ENCODE data around the gene PERCC1.
"Not testable (repeated sequence)": the region's sequence is repeated elsewhere in the genome, so short reads cannot be mapped to it uniquely, and the experiment has no call there.

Gene PERCC1

DNA sequence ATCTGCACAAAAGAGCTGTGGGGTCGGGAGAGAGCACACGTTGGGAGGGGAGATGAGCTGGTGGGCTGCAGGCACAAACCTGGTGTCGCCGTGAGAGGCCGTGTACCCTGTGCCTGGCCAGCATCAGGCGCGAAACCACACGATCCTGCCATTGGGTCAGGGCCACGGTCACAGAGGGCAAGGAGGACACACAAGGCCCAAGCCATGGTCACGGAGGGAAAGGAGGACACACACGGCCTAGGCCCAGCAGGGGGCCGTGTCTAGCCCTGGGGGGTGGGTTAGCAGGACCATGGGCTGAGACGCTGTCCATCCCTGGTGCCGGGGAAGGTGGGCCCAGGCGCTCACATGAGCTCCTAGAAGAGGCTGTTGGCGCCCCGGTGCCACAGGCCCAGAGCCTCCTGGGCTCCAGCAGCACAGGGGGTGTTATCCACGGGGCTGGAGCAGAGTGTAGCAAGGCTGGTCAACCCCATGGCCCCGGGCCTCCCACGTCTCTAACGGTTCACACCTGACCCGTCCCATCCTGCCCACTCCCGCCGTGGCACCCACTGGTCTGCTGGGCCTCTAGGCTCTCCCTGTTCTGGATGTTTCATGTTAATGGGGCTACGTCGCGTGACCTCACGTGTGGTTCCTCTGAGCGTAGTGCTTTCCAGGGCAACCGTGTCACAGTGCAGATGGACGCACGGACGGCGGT, 21.0 kb downstream of the PERCC1 start:
- DNase-seq: no peak

DNA sequence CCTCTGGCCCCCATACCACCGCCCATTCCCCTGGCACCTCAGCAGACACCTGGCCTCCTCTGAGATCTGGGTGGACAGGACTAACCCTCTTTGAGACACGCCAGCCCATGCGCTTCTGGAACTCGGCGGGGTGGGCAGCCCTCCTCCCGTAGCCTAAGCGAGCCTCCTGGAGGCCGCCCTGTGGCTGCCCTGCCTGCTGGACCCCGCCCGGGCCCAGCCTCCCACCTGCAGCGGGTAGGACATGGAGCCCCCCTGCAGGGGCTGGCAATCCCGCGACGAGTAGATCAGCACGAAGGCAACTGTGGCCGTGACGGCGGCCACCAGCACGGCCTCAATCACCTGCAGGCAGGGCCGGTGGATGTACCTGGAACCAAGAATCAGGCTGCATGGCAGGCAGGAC, 21.7 kb downstream of the PERCC1 start:
- DNase-seq: no peak

DNA sequence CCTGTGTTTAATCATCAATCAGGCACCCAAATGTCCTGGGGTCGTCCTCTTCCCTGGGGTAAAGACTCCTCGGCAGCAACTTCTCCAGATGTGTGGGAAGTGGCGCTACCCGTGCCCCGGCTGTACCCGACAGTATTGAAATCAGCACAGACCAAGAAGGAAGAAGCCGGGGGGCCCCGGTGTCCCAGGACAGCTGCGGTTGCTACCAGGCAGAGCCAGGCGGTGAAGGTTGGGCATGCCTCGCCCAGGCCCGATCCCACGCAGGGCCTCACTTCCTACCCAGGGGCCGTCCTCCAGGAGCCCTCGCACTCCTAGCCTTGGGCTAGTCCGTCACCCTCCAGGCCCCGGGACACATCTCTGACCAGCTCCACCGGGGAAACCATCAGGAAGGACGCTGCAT, 22.4 kb downstream of the PERCC1 start:
- DNase-seq: no peak

DNA sequence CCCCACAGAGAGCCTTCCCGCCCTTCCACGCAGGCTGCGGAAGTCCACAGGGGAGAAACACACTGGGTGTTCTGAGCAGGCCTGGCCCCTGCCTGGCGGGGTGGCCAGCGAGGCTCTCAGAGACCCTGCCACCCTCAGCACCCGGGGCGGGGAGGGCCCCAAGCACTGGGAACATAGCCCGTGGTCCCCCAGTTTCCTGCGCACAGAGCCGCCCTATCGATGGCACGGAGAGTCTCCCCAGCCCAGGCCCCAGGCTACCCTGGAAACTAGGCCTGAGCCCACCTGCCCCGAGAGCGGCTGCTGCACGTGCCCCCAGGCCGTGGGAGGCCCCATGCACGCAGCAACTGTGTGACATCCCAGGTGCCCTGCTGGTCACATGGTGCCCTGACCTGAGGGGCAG, 23.7 kb downstream of the PERCC1 start:
- no peak for DNase-seq

DNA sequence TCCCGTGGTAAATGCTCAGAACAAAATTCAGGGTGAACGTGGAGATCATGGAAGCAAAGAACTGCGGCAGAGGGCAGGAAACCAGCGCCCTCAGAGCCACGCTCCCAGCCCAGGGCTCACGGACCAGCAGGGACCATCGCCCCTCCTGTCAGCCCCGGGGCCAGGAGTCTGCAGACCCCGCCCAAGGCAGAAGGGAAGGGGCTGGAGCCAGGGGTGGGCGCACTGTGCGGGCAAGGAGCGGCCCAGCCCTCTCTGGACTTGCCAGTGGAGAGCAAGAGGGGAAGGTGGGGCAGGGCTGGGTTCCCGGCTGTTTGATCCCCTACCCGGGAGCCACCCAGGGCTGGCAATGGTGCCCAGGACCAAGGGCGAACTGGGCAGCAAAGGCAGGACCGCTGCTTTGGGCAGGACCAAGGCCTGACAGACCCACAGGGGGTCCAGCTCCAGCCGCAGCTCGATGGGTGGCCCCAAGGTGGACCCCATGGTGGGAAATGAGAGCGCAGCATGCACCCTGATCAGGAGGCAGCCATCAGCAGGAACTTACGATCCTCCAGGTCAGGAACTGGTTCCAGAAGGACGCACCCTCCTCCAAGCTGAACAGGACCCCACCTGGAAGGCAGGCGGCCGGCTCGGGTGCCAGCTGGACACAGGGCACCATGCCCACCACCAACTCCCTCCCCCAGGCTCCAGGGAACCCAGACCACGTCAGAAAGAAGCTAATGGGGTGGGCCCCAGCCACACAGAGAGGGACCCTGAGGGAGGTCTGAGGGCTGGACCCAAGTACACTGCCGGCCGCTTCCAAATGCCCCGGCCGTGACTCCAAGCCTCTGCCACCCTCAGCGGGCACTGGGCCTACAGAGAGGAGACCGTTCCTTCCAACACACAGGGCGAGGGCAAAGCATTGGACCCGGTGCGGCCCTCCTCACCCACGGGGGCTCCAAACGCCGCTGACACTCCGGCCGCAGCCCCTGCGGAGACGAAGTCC, 24.6 kb downstream of the PERCC1 start:
- DNase-seq: no peak

DNA sequence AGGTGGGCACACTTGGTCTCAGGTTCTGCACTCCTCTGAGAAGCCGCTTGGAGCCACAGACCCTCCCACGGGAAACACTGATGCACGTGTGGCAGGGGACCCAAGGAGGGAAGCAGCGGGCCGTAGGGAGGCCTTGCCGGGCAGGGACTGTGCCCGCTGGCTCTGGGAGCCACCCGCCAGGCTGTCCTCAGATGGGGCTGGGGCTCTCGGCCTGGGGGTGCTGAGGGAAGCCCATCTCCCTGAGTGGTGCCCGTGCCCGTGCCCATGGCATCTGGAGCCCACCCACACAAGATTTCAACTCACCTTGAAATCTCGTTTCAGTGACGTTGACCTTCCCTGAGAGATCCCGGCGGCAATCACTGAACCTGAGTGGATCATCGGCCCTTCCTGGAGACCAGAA, 26.1 kb downstream of the PERCC1 start:
- DNase-seq: no peak

DNA sequence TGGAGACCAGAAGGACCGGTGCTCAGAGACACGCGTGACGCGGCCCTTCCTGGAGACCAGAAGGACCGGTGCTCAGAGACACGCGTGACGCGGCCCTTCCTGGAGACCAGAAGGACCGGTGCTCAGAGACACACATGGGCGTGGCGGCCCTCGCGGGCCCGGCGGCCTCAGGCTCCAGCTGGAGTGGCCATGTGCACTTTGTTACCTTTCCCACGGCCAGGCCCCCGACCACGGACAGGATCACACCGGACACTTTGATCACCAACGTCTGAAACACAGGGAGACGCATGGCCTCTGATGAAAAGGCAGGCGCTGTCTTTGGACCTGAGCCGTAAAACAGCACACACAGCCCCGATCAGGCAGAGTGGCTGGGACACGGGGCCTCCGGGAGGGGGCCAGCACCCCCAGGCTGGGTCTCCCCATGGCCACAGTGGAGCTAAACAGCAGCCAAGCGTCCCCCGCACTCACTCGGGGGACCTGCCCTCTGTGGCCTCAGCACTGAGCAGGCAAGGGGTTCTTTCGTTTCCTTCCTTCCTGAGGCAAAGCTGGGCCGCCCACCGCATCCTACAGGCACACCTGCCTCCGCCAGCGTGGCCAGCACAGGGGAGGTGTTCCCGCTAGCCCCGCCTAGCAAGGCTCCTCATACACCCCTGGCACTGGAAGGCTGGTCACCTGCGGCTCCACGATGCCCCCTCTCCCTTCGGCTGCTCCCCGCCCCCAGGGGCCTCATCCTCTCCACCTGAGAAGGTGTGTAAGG, 26.8 kb downstream of the PERCC1 start:
- no peak for DNase-seq

DNA sequence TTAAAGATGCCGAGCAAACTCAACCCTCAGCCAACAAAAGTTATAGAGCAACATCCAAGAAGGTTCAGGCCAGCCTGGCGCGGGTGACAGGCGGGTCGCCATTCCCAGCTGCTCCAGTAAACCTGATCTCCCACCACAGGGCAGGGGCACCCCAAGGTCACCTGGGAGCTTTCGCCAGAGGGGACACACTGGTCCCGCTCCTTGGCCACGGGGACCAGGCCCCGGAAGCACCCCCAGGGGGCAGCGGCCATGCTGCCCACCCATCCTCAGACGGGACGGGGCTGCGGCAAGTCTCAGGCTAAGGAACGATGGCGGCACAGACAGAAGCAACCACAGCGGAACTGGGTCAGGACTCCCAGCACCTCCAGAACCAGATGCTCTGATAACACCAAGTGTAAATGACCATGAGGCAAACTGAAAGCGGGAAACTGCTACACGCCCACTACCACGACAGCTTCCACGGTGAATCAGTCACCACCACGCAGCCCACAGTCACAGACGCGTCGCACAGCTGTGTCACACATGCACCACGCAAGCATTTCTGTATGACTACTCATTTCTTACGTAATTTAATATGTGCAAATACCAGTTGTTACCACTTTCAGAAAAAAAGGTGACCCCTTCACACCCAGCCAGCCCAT, 27.6 kb downstream of the PERCC1 start:
- DNase-seq: peak; percentile 56 to 72

DNA sequence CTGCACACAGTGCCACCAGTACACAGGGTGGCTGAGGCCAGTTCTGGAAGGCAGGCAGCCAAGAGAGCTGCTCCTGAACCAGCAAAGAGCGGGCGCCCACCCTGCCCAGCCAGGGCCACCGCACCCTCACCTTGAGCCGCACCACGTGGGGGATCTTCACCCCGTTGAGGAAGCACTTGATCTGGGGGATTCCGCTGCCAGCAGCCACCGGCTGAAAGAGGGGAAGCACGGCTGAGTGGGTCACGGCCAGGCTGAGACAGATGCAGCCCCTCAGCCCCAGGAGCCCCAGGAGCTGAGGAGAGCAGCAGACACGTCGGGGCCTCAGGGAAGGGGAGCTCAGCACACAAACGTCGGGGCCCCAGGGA, 28.1 kb downstream of the PERCC1 start:
- DNase-seq: no peak

DNA sequence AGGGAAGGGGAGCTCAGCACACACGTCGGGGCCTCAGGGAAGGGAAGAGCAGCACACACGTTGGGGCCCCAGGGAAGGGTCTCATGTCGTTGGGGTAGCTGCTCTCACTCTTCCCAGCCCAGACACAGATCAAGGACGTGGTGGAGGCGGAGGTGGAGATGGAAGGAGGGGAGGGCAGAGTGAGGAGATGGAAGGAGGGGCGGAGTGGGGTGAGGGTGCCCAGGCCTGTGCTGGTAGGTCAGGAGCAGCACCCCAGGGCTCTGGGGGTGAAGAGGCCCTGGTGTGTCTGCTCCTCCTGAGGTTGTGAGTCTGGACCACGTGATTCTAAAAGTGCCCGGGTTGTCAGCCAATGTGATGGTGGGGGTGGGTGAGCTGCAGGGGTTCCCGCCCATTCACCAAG, 29.1 kb downstream of the PERCC1 start:
- DNase-seq: no peak

DNA sequence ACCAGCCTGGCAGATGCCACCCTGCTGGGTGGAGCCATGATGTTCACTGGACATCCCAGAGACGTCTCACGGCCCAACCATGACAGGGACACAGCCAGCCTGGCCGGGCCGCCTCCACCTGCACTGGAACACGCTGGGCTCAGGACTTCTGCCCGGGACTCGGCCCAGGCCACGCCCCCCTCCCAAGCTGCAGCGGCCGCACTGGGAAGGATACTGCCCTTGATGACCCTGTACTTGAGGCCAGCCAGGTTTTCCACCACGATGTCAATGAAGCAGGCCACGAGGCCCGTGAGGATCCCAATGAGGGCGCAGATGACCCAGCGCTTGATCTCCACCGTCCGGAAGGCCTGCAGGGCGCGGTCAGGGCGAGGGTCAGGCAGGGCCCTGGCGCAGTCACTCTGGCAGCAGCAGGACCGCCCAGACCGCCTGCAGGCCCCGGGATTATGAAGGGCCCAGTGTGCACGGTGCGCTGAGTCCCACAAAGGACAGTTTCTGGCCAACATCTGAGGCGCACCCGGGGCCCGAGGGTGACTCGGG, 29.8 kb downstream of the PERCC1 start:
- DNase-seq: no peak

DNA sequence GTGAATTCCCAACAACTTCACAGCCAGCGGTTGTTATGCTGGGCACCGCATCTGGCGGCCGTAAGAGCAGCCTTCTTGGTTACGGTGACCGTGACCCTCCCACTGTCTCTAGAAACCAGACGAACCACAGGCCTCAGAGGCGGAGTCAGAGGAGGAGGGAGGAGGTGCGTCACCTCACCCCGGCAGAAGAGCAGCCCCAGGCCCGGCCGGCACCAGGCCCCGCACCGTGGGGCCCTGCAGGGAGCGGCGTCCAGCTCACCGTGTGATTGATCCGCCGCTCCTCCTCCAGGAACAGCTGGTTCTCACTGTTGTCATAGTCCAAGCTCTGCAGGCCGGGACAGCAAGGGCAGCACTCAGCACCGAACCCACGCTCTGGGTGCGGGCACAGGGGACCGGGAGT, 30.3 kb downstream of the PERCC1 start:
- no peak for DNase-seq

DNA sequence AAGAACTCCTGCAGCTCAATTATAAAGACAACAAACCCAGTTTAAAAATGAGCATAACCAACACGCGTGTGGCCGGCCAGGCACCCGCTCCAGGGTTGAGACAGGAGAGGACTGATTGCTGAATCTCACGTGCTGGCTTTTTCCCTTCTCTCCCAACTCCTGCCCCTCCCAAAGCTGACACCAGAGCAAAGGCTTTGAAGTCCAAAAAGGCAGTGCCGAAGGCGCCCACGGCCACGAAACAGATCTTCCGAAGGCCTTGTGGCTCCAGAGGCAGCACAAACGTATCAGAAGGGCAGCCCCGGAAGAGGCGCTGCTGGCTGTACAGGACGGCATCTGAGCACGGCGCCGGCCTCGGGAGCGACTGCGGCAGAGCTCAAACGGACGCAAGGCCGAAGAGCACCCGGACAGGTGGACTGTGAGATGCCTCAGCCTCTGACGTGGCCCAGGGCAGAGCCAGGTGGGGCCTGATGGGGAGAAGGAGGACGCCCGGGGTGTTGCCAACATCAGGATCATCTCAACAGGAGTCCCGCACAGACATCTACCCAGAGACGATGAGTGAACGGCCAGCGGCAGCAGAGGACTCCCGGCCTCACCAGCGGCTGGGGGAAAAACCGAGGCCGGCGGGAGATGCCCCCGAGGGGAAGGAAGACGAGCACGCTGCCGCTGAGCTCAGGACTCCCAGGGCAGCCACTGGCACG, 33.5 kb downstream of the PERCC1 start:
- DNase-seq: no peak

DNA sequence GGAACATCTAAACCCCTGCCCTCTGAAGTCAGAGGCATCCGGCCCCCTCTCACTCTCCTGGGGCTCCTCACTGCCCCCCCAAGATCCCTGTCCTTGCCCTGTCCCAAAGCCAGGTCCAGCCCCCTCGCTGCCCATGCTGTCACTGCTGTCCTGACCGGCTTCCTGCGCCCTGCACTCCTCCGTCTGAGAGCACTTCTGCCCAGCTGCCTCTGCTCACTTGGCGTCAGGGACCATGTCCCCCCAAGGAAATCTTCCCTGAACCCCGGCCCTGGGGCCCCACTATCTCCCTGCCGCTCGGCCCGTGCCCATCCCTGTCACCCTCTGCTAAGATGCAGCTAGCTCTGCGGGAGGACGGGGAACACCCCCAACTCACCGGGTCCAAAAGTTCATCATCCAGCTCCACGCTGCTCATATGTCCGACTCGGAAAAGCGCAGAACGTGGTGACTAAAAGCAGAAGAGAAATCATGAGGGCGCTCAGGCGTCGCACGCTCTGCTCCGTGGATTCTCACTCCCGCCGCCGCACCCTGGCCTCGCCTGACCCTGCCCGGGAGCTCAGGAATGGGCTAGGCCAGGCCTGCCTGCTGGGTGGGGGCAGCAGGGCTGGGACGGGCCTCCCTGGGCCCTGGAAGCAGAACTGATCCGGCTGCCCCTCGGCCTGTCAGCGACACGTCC, 34.2 kb downstream of the PERCC1 start:
- no peak for DNase-seq

DNA sequence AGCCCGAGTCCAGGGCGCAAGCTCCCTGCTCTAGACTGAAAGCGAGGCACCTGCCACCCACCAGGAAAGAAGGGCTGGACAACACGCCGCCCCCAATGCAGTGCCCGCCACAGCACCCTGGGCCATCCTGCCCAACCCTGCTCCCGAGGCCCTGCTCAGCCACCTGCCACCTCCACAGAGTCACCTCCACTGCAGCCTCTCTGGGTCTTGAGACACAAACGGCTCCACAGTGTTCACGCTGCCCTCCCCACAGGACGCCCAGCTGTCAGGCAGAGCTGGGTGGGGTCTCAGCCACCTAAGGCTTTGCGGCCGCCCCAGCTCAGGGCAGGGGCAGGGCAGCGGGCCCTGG, 34.7 kb downstream of the PERCC1 start:
- DNase-seq: no peak

DNA sequence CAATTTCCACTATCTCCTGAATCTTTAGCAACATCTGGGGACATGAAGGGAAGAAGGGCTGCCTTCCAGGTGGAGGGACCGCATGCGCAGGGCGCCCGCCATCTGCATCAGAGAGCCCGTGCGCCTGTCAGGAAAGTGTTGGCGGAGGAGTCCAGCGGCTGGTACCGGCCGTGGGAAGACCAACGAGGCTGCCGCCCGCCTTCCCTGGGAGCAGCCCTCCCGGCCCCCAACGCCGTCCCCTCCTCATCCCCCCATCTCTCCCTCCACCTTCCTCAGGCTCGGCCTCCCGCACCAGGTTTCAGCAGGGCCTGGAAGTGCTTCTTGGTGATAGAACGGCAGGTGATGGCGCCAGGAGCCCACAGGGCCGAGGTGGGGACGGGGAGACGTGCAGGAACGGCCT, 35.2 kb downstream of the PERCC1 start:
- no peak for DNase-seq

DNA sequence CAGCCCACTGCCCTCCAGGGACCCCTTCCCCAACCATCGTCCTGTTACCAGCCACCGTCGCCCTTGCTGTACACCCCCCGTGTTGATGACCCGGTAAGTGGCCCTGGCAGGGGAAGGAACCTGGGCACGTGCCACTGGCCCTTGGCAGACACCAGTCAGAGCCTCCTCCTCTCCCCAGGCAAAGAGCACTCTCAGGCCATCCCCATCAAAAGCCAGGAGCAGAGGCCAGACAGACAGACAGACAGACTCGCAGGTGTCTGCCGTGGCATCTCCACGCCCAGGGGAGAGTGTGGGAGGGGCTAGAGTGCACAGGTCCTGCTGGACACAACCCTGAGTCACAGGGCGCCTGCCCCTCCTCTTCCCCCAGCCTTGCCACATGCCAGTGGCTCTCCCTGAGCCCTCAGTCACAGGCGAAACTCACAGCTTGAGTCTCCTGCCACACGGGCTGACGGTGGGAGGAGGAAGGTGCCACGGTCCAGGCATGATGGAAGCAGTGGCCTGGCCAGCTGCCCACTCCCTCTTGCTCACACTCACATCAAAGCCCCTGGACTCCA, 36.2 kb downstream of the PERCC1 start:
- DNase-seq: no peak

DNA sequence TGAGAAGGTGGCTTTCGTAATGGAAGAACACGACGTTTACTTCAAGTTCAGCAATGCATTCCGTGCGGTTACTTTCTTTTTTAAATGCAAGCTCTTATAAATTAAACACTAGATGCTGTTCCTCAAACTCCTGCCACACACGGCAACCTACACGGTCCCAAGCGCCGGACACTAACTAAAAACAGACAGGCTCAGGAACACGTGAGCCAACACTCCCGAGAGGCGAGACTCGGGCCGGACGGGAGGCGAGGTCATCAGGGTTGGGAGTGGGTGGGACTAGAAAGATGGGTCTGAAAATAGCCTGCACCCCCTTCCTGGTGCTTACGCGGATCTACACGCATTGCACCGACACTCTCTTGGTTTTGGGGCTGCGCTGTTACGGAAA, 37.5 kb downstream of the PERCC1 start:
- no peak for DNase-seq

DNA sequence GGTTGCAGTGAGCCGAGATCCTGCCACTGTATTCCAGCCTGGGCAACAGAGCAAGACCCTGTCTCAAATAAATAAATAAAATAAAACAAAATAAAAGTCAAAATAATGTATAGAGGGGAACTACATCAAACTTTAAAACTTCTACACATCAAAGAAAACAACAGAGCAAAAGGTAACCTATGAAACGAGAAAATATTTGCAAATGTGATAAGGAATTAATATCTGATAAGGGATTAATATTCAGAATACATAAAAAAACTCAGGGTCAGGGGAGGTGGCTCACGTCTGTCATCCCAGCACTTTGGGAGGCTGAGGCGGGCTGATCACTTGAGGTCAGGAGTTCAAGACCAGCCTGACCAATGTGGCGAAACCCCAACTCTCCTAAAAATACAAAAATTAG, 38.3 kb downstream of the PERCC1 start:
- not testable (repeated sequence) for DNase-seq

DNA sequence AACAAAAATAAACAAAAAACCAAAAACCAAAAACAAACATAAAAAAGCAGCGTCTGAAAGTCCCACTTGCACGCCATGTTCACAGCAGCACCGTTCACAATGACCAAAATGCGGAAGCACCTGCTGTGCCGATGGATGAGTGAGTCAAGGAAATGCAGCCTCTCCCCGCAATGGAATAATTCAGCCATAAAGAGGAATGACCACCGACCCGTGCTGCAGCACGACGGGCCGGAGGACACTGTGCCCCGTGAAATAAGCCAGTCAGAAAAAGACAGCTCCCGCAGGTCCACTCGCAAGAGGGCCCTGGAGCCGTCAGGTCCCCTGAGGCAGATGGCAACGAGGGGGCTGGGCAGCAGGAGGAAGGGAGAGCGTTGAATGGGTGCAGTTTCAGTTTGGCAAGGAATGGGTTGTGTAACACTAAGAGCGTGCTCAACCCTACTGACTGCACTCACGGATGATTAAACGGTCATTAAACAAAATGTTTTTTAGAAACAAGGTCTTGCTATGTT, 38.9 kb downstream of the PERCC1 start:
- DNase-seq: no peak
